ENCODE data around the gene TFEB.

Gene TFEB

GRCh38 chr6:41705996-41706835, 29.2 kb downstream of the TFEB start:
- DNase-seq (ENCODE audit: low read depth): peak; percentile 66

GRCh38 chr6:41705311-41705995, 30.0 kb downstream of the TFEB start:
- DNase-seq (ENCODE audit: low read depth): no peak

- DNase-seq (ENCODE audit: low read depth): no peak
Measured at GRCh38 chr6:41704656-41705310, 30.6 kb downstream of the TFEB start.

GRCh38 chr6:41704028-41704427, 31.4 kb downstream of the TFEB start:
- no peak for DNase-seq (ENCODE audit: low read depth)

GRCh38 chr6:41702771-41703494, 32.5 kb downstream of the TFEB start:
- DNase-seq (ENCODE audit: low read depth): no peak

GRCh38 chr6:41702089-41702745, 33.2 kb downstream of the TFEB start:
- DNase-seq (ENCODE audit: low read depth): no peak

- no peak for DNase-seq (ENCODE audit: low read depth)
Measured at GRCh38 chr6:41700463-41701347, 34.7 kb downstream of the TFEB start.

GRCh38 chr6:41699063-41699462, 36.3 kb downstream of the TFEB start:
- DNase-seq (ENCODE audit: low read depth): no peak

GRCh38 chr6:41697861-41698781, 37.3 kb downstream of the TFEB start:
- no peak for DNase-seq (ENCODE audit: low read depth)

- no peak for DNase-seq (ENCODE audit: low read depth)
Measured at GRCh38 chr6:41696788-41697187, 38.6 kb downstream of the TFEB start.

GRCh38 chr6:41695825-41696224, 39.6 kb downstream of the TFEB start:
- no peak for DNase-seq (ENCODE audit: low read depth)

GRCh38 chr6:41694815-41695526, 40.4 kb downstream of the TFEB start:
- no peak for DNase-seq (ENCODE audit: low read depth)

GRCh38 chr6:41693281-41694240, 41.8 kb downstream of the TFEB start:
- DNase-seq (ENCODE audit: low read depth): no peak

- no peak for DNase-seq (ENCODE audit: low read depth)
Measured at GRCh38 chr6:41692730-41693129, 42.7 kb downstream of the TFEB start.

- no peak for DNase-seq (ENCODE audit: low read depth)
Measured at GRCh38 chr6:41692080-41692675, 43.2 kb downstream of the TFEB start.

- DNase-seq (ENCODE audit: low read depth): no peak
Measured at GRCh38 chr6:41691426-41692079, 43.9 kb downstream of the TFEB start.

All from stimulated activated CD4-positive, alpha-beta T cell treated with anti-CD3 and anti-CD28 coated beads, Interleukin-2, amount 100 ng/mL, for 4 hours (primary cell).